Transverse colon (tissue), 3 donors: ENCODE data around the gene SELENOO.

Source experiments
- CTCF ChIP-seq, 5 experiments: fragments of 200-600 bp in 3 of 5; fragments of 450-650 bp in 2 of 5; sonication (generic) in 3 of 5; IDR thresholded peaks; 1 replicate in 2 of 5; 2 replicates in 3 of 5; pipeline ENCODE4 v1.5.1; 2016 to 2017; ENCODE audit warnings: antibody characterized with exemption in 5 of 5, inconsistent platforms in 3 of 5, mild to moderate bottlenecking in 2 of 5, moderate library complexity in 1 of 5
- EP300 ChIP-seq: sonication (generic); formaldehyde crosslinking; IDR thresholded peaks from one replicate; pipeline ENCODE4 v1.6.1; 2017; ENCODE audit warnings: antibody characterized with exemption, low read depth
- POLR2A ChIP-seq: fragments of 450-650 bp; IDR thresholded peaks from one replicate; pipeline ENCODE4 v1.6.1; 2016; ENCODE audit warnings: antibody characterized with exemption, mild to moderate bottlenecking, moderate library complexity

- no peak for TF ChIP-seq POLR2A
- TF ChIP-seq CTCF (IDR thresholded peaks at IDR 0.05) = no peak
- TF ChIP-seq EP300 = no peak
These were observed 37.9 kb downstream of the SELENOO start for GRCh38 chr22:50238755-50239154.
